ENCODE measurements around the gene PTPRD.
"Not testable (repeated sequence)": the region's sequence is repeated elsewhere in the genome, so short reads cannot be mapped to it uniquely, and the experiment has no call there.

PTPRD gene

GRCh38 chr9:9560382-9561035 lies 1052.3 kb downstream of the PTPRD start:
- DNase-seq = no peak

GRCh38 chr9:9558907-9559306 lies 1053.9 kb downstream of the PTPRD start:
- DNase-seq = no peak

GRCh38 chr9:9557804-9558334 lies 1054.9 kb downstream of the PTPRD start:
- DNase-seq = no peak

- no peak for DNase-seq
Measured at GRCh38 chr9:9556865-9557803, 1055.7 kb downstream of the PTPRD start.

- DNase-seq = no peak
Measured at GRCh38 chr9:9552665-9553064, 1060.1 kb downstream of the PTPRD start.

GRCh38 chr9:9538766-9539165 lies 1074.0 kb downstream of the PTPRD start:
- DNase-seq = no peak

GRCh38 chr9:9538356-9538755 lies 1074.4 kb downstream of the PTPRD start:
- no peak for DNase-seq

DNA sequence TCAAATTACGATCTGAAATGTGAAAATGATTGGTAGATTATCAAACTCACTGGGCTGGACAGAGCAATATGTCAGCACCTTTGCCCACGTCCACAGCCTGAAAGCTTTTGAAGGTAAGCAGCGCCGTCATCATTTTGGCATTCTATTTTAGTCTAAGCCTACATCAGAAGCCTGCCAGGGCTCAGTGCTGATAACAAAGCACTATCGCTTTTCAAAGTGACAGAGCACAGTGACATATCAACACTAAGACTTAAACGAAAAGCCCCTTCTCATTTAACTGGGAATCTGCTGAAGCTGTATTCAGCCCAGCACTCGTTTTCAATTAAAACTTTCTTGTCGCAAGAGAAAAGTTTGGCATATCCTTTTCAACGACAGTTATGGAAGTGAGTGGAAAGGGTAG lies 1076.3 kb downstream of the PTPRD start:
- DNase-seq = no peak

- DNase-seq = no peak
Measured at GRCh38 chr9:9523476-9524139, 1089.2 kb downstream of the PTPRD start.

GRCh38 chr9:9522406-9522805 lies 1090.4 kb downstream of the PTPRD start:
- no peak for DNase-seq

- no peak for DNase-seq
Measured at GRCh38 chr9:9521033-9521779, 1091.6 kb downstream of the PTPRD start.

DNA sequence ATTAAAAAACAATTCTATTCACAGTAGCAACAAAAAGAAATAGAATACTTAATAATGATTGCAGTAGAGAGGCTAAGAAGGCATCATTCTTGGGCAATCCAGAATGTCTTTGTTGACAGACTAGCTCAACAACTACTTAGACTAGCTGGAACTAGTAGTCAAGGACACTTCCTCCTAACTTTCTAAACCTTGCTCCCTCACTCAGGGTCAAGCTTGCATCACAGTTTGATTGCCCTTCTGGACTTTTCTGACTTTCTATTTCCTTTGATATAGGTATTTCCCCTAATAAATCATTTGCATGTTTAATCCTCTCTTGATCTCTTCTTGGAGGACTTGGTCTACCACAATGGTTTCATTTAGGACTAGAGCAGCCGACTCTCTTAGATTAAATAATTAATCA lies 1107.9 kb downstream of the PTPRD start:
- no peak for DNase-seq

- DNase-seq = no peak
Measured at GRCh38 chr9:9499546-9499945, 1113.3 kb downstream of the PTPRD start.

- no peak for DNase-seq
Measured at GRCh38 chr9:9498846-9499245, 1114.0 kb downstream of the PTPRD start.

- no peak for DNase-seq
Measured at GRCh38 chr9:9498128-9498527, 1114.7 kb downstream of the PTPRD start.

DNA sequence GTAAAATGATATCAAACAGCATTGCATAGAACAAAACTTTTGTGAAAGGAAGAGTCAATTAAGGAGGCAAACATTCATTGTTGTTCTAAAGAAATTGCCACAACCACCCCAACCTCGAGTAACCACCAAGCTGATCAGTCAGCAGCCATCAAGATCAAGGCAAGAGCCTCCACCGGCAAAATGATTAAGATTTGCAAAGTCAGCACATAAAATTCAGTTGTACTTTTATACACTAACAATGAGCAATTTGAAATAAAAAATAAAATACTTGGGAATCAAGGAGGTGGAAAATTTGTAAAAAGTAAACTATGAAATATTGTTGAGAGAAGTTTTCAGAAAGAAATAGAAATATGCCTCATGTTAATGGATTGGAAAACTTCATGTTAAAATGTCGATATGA lies 1118.5 kb downstream of the PTPRD start:
- DNase-seq = no peak

DNA sequence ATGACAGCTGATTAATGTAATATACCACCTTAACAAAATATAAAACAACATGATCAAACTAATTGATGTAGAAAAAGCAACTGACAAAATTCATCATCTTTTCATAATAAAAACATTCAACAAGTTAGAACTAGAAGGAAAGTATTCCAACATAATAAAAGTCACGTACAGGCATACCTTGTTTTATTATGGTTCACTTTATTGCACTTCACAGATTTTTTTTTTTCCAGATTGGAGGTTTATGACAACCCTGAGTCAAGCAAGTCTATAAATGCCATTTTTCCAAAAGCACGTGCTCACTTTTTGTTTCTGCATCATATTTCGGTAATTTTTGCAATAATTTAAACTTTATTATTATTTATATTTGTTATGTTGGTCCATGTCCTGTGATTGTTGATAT lies 1120.3 kb downstream of the PTPRD start:
- no peak for DNase-seq

- no peak for DNase-seq
Measured at GRCh38 chr9:9489183-9489582, 1123.6 kb downstream of the PTPRD start.

DNA sequence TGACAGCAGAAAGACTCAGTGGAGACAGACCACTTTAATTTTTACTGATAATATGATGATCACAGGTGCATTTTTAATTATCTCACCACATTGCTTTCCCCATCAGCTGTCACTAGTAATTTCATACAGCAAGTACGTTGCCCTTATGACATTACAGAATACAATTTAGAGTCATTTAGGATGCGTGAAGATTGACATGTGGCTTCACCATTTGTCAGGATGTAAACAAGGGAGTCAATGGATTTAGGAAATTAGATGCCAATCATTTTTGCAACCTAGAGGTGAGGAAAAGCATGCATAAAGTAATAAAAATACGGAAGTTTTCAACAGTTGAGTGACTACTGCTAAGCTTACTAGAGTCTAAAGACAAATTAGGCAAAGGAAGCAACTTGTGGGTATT lies 1129.6 kb downstream of the PTPRD start:
- no peak for DNase-seq

DNA sequence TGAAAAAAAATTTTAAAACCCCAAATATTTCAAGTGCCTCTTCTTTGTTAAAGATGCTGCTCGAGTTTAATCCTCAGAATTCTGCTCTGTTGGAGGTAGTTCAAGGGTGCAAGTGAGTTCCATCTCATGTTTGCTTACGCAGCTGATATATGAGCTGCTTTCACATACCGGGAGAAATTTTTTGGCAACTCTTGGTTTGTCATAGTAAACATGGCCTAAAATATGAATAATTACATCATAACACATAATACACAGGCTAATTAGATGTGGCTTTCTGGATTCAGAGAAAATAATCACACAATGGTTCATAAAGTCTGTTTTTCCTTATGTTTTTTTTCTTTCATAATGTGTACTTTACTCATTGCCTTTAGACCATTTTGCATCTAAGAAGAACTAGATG lies 1134.1 kb downstream of the PTPRD start:
- DNase-seq = no peak

- no peak for DNase-seq
Measured at GRCh38 chr9:9469271-9469670, 1143.5 kb downstream of the PTPRD start.

DNA sequence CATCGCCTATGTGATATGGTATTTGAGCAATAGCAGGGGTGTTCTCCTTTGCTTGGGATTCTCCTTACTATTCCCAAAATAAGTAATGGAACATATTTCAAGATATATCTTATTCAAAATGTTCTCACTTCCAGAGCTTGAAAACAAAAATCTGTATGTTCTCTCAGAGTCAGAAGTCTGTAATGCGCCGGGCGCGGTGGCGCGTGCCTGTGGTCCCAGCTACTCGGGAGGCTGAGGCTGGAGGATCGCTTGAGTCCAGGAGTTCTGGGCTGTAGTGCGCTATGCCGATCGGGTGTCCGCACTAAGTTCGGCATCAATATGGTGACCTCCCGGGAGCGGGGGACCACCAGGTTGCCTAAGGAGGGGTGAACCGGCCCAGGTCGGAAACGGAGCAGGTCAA lies 1170.9 kb downstream of the PTPRD start:
- DNase-seq = not testable (repeated sequence)

- no peak for DNase-seq
Measured at GRCh38 chr9:9437641-9438040, 1175.2 kb downstream of the PTPRD start.
